ENCODE measurements around the gene LGSN. TPM values are rescaled to one million over a fixed set of nuclear protein-coding genes. Genes with fewer than 3 reads are reported as not detected.

Gene LGSN, protein sequence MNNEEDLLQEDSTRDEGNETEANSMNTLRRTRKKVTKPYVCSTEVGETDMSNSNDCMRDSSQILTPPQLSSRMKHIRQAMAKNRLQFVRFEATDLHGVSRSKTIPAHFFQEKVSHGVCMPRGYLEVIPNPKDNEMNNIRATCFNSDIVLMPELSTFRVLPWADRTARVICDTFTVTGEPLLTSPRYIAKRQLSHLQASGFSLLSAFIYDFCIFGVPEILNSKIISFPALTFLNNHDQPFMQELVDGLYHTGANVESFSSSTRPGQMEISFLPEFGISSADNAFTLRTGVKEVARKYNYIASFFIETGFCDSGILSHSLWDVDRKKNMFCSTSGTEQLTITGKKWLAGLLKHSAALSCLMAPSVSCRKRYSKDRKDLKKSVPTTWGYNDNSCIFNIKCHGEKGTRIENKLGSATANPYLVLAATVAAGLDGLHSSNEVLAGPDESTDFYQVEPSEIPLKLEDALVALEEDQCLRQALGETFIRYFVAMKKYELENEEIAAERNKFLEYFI
- total RNA-seq: 0.12 TPM in 1 of 2 replicates, not detected in the other

DNA sequence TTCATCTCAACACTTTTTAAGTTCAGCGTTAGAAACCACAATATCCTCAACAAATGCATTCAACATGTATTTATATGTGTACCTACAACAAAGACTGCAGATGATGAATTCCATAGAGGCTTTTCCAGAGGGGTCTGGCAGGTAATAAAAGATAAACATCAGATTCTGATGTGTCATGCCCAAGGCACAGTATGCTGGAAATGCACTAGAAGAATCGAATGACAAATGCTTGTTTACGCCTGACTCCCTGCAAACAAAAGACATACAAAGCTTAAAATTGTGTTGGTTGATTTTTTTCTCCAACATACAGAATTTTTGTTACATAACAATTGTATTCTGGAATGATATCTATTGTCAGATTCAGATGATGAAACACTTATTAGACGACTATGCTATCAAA lies at the start of gene LGSN:
Gene LGSN (minus strand): TSS at position 45 of the 400 bp plus-strand sequence. CDS start 40 bp downstream, at position 5.

Other genes starting within 250 kb of the LGSN start
- gene FKBP1C, start 108.5 kb downstream of the LGSN start, total RNA-seq: 0.79 and 1.1 TPM in 2 replicates